ENCODE data around the gene SCN3A. TPM values are rescaled to one million over a fixed set of nuclear protein-coding genes. Genes with fewer than 3 reads are reported as not detected.

Gene SCN3A
- total RNA-seq, 2 experiments from 2014 or later: 0.07 TPM; not detected in 1

DNA sequence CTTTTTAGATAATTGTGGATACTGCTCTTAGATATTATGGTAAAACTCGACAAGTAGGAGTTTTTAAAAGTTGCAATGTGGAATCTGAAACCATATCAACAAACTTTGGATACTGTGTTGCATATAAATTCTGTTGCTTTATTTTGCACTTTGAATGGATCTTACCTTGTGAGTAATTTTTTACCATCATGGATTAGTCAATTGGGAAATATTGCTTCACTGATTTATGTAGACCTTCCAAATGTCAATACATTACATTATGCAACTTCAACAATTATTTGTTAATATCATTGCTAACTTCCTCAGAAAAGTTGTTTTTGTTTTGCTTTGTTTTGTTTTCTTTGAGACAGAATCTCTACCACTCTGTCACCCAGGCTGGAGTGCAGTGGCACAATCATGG lies 146.5 kb downstream of the SCN3A start:
- ChIA-PET CTCF (interaction anchor here (0.9 kb wide), 1 partner anchor 41 kb away, joined by 3 read pairs; no protein-coding TSS in a partner anchor), POLR2A (no interaction called here)
- Mint-ChIP-seq H3K27ac (no peak overlapping the region), H3K4me3 (no peak overlapping the region), H3K9me3 (no peaks in the 10 kb centered on the region), H3K4me1 (ENCODE audit: low read depth) (peaks cover 7% of the 10 kb centered on the region), H3K36me3 (ENCODE audit: low read depth) (no peaks in the 10 kb centered on the region), H3K27me3 (no peaks in the 10 kb centered on the region)
- intact Hi-C loops (cut with micrococcal nuclease): no loop called here
- DNase-seq (no peak), ATAC-seq (no peak)
- TF ChIP-seq, protein P1, sequence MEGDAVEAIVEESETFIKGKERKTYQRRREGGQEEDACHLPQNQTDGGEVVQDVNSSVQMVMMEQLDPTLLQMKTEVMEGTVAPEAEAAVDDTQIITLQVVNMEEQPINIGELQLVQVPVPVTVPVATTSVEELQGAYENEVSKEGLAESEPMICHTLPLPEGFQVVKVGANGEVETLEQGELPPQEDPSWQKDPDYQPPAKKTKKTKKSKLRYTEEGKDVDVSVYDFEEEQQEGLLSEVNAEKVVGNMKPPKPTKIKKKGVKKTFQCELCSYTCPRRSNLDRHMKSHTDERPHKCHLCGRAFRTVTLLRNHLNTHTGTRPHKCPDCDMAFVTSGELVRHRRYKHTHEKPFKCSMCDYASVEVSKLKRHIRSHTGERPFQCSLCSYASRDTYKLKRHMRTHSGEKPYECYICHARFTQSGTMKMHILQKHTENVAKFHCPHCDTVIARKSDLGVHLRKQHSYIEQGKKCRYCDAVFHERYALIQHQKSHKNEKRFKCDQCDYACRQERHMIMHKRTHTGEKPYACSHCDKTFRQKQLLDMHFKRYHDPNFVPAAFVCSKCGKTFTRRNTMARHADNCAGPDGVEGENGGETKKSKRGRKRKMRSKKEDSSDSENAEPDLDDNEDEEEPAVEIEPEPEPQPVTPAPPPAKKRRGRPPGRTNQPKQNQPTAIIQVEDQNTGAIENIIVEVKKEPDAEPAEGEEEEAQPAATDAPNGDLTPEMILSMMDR (IDR thresholded peaks at IDR 0.05): no peak

GRCh38 chr2:165056564-165056963 lies 147.3 kb downstream of the SCN3A start:
- ChIA-PET CTCF (interaction anchor here (1.0 kb wide), 1 partner anchor 40 kb away, joined by 3 read pairs; no protein-coding TSS in a partner anchor), POLR2A (no interaction called here)
- H3K4me3 Mint-ChIP-seq: no peak overlapping the region
- no peaks in the 10 kb centered on the region for H3K9me3 Mint-ChIP-seq
- TF ChIP-seq, protein P1 (IDR thresholded peaks at IDR 0.05): no peak
- H3K27ac Mint-ChIP-seq: no peak overlapping the region
- DNase-seq (no peak), ATAC-seq (no peak)
- intact Hi-C loops (cut with micrococcal nuclease): no loop called here
- no peaks in the 10 kb centered on the region for H3K27me3 Mint-ChIP-seq
- H3K4me1 Mint-ChIP-seq (ENCODE audit: low read depth): peaks cover 7% of the 10 kb centered on the region
- no peaks in the 10 kb centered on the region for H3K36me3 Mint-ChIP-seq (ENCODE audit: low read depth)

GRCh38 chr2:165055082-165055851 lies 148.6 kb downstream of the SCN3A start:
- TF ChIP-seq, protein P1 (IDR thresholded peaks at IDR 0.05): no peak
- no peak for DNase-seq
- POLR2A ChIA-PET: no interaction called here
- Mint-ChIP-seq H3K27ac (no peak overlapping the region), H3K9me3 (no peaks in the 10 kb centered on the region), H3K4me3 (no peak overlapping the region), H3K27me3 (no peaks in the 10 kb centered on the region), H3K36me3 (ENCODE audit: low read depth) (no peaks in the 10 kb centered on the region), H3K4me1 (ENCODE audit: low read depth) (peaks cover 7% of the 10 kb centered on the region)
- intact Hi-C loops (cut with micrococcal nuclease): no loop called here
- ATAC-seq: peak; percentile 62
- CTCF ChIA-PET: interaction anchor here (1.0 to 1.1 kb wide), 2 partner anchors 38 to 39 kb away, joined by 3 read pairs; no protein-coding TSS in a partner anchor

DNA sequence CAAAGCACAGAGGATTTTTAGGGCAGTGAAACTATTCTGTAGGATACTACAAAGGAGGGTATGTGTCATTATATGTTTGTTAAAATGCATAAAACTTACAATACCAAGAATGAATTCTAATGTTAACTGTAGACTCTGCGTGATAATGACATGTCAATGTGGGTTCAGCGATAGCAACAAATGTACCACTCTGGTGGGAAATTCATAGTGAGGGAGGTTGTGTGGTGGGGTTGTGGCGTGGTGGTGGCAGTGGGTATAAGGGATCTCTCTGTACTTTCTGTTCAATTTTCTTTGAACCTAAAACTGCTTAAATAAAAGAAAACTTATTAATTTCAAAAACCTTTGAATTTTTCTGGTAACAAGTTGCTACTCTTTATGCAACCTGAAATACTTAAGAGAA lies 149.2 kb downstream of the SCN3A start:
- DNase-seq (peak; percentile 10), ATAC-seq (no peak)
- H3K4me3 Mint-ChIP-seq: no peak overlapping the region
- intact Hi-C loops (cut with micrococcal nuclease): no loop called here
- ChIA-PET POLR2A (no interaction called here), CTCF (no interaction called here)
- H3K27ac Mint-ChIP-seq: no peak overlapping the region
- no peaks in the 10 kb centered on the region for H3K9me3 Mint-ChIP-seq
- no peaks in the 10 kb centered on the region for H3K36me3 Mint-ChIP-seq (ENCODE audit: low read depth)
- peaks cover 7% of the 10 kb centered on the region for H3K4me1 Mint-ChIP-seq (ENCODE audit: low read depth)
- no peaks in the 10 kb centered on the region for H3K27me3 Mint-ChIP-seq
- TF ChIP-seq, protein P1 (IDR thresholded peaks at IDR 0.05): no peak

- H3K4me3 Mint-ChIP-seq: no peak overlapping the region
- H3K27me3 Mint-ChIP-seq: no peaks in the 10 kb centered on the region
- no peaks in the 10 kb centered on the region for H3K4me1 Mint-ChIP-seq (ENCODE audit: low read depth)
- H3K36me3 Mint-ChIP-seq (ENCODE audit: low read depth): no peaks in the 10 kb centered on the region
- ChIA-PET POLR2A (no interaction called here), CTCF (interaction anchor here (1.5 kb wide), 1 partner anchor 30 kb away, joined by 4 read pairs; no protein-coding TSS in a partner anchor)
- DNase-seq (no peak), ATAC-seq (no peak)
- intact Hi-C loops (cut with micrococcal nuclease): no loop called here
- TF ChIP-seq, protein P1 (IDR thresholded peaks at IDR 0.05): no peak
- H3K27ac Mint-ChIP-seq: no peak overlapping the region
- no peaks in the 10 kb centered on the region for H3K9me3 Mint-ChIP-seq
Measured at GRCh38 chr2:165044505-165045303, 159.1 kb downstream of the SCN3A start.
